Central memory CD4-positive, alpha-beta T cell (primary cell): ENCODE data around the gene AKT1.

Source experiments
- DNase-seq: peaks from one replicate; pipeline ENCODE4 v3.0.0; 2022

The AKT1 gene

GRCh38 chr14:104784846-104785707 is 10.5 kb downstream of the AKT1 start:
- DNase-seq, result no peak

GRCh38 chr14:104784218-104784568 is 11.4 kb downstream of the AKT1 start:
- no peak for DNase-seq

DNA sequence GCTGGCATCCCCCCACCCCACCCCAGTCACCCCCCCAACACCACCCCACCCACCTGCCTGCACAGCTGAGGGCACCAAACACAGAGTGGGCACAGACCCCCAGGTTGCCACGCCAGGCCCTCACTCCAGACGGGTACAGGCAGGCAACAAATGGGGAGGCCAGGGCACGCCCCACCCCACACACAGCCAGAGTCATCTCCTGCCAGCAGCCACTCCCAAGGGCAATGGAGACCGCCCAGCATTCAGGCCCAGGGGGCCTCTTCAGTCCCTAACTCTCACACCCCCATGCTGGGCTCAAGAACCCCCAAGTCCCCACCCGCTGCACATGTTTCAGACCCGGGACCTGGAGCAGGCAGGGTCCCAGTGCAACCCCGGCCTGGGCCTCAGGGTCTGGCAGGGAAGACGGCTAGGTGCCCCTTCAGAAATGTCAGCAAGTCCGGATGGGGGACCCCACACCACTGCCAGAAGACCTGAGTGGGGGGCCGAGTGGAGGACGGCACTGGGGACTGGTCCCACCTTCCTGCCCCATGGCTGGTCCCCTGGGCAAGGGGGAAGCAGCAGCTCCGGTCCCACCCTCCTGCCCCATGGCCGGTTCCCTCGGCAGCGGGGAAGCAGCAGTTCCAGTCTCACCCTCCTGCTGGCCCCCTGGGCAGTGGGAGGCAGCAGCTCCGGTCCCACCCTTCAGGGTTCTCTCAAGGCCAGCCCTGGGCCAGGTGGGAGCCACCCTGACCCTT is 11.9 kb downstream of the AKT1 start:
- DNase-seq, result no peak

DNA sequence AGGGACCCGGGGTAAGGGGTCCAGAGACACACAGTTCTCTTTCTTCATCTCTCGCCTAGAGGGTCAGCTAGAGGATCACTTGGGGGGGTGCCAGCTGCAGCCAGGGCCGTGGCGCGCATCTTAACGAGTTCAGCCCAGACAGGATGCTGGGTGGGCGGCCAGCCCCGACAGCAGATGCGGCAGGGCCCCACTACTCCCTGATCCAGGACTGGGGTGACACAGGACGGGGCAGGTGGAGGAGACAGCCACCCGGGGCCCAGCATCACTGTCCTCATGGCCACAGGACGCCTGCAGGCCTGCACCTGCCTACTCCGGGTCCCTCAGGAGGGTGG is 12.8 kb downstream of the AKT1 start:
- DNase-seq, result no peak

DNA sequence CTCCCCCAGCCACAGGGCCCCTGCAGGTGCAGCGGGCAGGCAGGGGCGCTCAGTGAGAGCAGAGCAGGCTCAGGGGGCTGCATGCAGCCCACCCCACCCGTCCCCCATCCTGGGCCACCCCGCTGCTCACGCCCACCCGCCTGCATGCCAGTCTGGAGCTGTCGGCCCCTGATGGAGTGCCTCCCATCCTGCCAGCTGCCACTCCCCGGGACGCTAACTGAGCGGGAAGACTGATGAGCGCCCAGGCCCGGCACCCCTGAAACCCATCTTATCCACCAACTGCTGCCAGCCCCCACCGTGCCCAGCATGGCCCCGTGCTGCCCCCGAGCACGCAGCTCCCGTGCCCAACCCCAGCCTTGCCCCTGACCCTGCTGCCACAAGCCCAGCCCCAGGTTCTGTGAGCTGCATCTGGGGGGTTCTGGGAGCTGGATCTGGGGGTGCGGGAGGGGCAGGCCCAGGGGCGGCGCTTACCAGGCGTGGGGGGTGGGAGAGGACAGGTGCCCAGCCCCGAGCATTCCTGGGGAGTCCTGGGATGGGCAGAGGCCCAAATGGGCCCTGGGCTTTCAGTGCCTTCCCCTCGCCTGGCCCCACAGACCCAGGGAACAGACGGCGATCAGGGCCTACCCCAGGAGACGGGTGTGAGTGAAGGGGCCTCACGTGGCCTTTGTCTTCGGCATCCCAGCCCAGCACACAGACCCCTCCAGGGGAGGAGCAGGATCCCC is 13.3 kb downstream of the AKT1 start:
- no peak for DNase-seq

DNA sequence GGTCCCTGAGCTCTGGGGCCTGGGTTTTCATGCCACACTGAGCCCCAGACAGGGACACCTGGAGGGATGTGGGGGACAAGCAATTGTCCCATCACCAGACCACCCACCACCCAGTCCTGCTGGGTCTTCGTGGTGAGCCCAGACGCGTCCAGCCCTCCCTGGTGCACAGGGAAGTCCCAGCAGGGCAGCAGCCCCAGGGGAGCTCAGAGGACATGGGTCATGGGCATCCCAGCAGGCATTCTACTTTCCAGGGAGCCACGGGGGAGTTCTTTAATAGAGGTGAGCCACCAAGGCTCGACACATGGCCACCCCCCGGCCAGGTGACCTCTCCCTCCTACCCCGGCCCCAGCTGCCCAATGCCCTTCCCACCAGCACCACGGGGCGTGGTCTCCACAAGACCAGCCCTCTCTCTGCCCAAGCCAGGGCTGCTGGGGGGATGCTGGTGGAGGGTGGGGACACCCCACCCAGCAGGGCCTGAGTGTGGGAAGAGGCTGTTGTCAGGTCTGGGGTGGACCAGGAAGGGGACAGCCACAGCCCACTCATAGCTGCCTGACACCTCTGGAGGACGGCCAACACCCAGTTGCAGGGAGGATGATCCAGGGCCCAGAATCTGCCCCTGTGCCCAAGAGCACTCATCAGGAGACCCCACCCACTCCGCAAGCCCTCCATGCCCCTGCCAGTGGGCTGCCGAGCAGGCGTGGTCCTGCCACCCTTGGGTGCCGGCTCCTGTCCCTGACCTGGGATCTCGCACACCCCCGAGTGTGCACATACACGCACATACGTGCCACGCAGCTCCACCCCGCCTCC is 14.1 kb downstream of the AKT1 start:
- no peak for DNase-seq

GRCh38 chr14:104780513-104781030 is 15.0 kb downstream of the AKT1 start:
- no peak for DNase-seq

DNA sequence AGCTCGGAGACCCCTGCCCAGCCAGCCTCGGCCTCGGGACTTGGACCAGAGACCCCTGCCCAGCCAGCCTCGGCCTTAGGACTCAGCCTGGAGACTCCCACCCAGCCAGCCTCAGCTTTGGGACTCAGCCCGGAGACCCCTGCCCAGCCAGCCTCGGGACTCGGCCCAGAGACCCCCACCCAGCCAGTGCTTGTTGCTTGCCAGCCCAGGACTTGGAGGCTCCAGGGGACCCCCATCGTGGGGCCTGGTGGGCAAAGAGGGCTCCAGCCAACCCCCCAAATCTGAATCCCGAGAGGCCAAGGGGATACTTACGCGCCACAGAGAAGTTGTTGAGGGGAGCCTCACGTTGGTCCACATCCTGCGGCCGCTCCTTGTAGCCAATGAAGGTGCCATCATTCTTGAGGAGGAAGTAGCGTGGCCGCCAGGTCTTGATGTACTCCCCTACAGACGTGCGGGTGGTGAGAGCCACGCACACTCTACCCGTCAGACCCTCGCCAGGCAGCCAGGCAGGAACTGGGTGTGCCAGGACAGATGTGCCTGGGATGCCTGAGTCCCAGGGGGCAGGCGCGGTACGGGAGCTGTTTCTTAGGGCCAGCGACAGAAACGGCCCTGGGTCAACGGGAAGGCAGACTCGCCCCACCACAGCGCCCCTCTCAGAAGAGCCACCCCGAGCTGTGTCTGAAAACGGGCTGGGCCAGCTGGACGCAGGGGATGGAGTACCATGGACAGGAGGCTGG is 15.6 kb downstream of the AKT1 start:
- no peak for DNase-seq

- DNase-seq, result no peak
Measured at GRCh38 chr14:104778694-104779331, 16.7 kb downstream of the AKT1 start.

DNA sequence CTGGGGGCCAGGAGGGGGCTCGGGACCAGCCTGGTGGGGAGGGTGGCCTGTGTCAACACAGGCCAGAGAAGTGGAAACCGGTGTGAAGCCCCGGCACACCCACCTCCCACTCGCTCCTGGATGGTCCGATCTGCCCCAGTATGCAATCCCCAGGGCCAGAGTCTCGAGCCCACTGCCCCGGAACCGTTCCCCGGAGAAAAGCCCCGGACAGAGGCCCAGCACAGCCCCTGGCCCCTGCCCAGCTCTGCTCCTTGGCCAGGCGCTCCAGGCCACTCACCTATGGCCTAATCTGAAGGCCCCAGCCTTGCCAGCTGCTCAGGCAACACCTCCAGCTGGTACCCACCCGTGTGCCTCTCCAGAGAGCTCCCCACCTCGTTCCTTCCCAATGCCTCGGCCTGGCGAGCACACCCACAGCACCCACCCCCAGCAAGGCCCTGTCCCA is 17.7 kb downstream of the AKT1 start:
- DNase-seq, result no peak

GRCh38 chr14:104776961-104777807 is 18.4 kb downstream of the AKT1 start:
- DNase-seq, result no peak

GRCh38 chr14:104776481-104776880 is 19.1 kb downstream of the AKT1 start:
- no peak for DNase-seq

- no peak for DNase-seq
Measured at GRCh38 chr14:104775073-104775489, 20.5 kb downstream of the AKT1 start.

DNA sequence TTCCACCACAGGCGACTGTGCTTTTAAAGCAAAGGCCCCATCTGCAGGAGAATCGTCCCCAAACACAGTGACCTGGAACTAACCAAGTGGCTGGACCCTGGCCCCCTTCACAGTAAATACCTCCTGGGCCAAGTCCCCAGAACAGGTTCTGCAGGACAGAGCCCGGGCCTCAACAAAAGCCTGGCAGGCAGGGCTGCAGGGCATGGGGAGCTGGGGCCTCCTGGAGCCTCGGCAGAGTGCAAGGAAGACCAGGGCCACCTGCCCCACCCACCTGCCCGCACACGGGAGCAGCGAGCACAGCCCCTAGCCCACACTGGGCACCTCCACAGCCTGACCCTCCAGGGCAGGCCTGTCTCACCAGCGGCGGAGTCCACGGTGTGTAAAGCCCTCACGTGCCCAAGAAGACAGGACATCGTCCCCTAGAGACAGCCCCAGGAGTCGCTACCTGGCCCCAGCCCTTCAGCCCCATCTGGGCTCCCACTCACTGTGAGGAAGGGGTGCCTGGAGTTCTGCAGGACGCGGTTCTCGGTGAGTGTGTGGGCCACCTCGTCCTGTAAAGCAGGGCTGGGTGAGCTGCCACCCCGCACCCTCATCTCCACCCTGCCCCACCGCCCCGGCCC is 21.0 kb downstream of the AKT1 start:
- DNase-seq, result no peak

DNA sequence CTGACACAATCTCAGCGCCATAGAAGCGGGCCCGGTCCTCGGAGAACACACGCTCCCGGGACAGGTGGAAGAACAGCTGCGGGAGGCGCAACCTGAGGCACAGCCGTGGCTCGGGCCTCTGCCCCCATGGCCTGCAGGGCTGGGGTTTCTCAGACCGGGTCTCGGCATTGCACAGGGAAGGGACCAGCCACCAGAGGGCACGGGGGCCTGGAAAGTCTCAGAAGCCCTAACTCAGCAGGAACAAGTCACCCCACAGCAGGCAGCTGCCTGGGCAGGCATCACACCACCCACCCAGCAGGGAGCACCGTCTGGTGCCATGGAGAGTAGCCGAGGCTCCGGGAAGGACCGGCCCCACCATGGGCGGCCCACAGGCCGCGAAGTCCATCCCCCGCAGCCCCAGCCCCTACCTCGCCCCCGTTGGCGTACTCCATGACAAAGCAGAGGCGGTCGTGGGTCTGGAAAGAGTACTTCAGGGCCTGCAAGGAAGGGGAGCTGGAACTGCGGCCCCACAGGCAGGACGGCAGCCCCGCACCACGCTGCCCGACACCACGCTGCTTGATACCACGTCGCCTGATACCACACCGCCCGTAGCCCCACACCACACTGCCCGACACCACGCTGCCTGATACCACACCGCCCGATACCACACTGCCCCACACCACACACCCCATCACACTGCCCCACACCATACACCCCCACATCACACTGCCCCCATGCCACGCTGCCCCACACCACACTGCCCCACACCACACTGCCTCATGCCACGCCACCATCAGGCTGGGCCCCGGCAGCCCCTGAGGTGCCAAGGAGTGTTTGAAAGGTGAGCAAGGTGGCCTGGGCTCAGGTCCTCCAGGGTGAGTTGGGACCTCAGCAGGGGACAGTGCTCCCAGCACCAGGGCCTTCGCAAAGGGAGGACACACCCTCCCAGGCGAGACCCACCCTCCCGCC is 21.8 kb downstream of the AKT1 start:
- DNase-seq, result no peak

GRCh38 chr14:104772707-104773504 is 22.6 kb downstream of the AKT1 start:
- no peak for DNase-seq

DNA sequence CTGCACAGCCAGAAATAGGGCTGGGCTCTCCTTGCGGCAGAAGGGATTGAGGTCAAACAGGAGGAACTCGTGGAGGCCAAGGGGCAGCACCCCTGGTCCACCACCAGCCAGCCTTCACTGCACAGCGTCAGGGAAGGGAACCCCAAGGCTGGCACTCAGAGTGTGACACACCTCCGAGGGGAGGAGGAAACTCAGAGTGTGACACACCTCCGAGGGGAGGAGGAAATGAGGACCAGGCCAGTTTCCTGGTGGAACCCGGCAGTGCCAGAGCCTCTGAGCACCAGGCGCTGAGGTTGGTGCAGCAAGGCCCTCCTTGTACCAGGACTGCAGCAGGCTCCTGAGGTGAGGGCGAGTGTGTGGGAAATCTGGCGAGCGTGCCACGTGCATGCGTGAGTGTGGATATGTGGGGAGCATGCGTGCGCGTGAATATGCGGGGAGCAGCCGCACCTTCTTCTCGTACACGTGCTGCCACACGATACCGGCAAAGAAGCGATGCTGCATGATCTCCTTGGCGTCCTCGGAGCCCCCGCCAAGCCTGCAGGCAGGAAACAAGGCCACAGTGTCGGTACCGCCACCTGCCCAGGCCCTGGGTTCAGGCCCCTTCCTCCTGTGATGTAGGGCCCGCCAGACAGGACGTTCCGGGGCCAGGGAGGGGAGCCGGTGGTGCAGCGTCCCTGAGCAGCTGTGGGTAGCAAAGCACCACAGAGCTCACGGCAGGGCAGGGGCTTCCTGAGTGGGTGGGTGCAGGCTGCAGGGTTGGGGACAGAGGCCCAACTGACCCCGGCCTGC is 23.4 kb downstream of the AKT1 start:
- DNase-seq, result no peak
